ENCODE data around the gene PDK3.

The PDK3 gene

DNA sequence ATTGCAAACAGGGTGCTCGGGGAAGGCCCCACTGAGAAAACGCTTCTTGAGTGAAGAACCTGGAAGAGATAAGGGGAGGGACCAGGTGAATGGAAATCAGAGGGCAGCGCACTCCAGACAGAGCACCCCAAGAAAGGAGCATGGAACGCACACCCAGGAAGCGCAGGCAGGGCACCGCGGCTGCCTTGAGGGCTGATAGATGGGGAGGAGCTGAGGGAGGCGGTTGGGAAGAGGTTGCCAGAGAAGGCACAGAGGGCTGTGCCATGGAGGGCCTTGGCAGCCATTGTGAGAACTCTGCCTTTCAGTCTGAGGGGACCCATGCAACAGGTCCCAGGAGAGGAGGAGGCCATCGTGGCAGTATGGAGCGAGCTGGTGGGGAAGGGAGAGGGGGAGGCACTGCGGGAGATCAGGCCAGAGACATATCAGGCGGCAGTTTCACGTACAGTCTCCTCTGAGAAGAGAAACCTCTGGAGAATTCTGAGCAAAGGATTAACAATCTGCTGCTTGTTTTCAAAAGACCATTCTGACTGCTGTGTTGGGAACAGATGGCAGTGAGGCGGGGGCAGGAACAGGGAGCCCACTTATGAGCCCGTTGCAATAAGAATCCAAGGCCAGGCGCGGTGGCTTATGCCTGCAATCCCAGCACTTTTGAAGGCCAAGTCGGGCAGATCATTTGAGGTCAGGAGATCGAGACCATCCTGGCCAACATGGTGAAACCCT lies 98.4 kb downstream of the PDK3 start:
- no peaks in the 10 kb centered on the region for H3K9me3 ChIP-seq (ENCODE audit: control insufficient read depth, insufficient read depth, low read length)
- H3K27me3 ChIP-seq (ENCODE audit: control insufficient read depth, insufficient read depth, low read length), result no peaks in the 10 kb centered on the region
- no peak overlapping the region for H3K4me3 ChIP-seq (ENCODE audit: low read depth, low read length)
- H3K36me3 ChIP-seq (ENCODE audit: control insufficient read depth, insufficient read depth, low read length), result no peaks in the 10 kb centered on the region
- H3K4me1 ChIP-seq (ENCODE audit: control insufficient read depth, insufficient read depth, low read length), result no peaks in the 10 kb centered on the region
- no peak overlapping the region for H3K9ac ChIP-seq (ENCODE audit: low read depth, low read length)

- no peaks in the 10 kb centered on the region for H3K4me1 ChIP-seq (ENCODE audit: control insufficient read depth, insufficient read depth, low read length)
- H3K27me3 ChIP-seq (ENCODE audit: control insufficient read depth, insufficient read depth, low read length), result no peaks in the 10 kb centered on the region
- H3K9me3 ChIP-seq (ENCODE audit: control insufficient read depth, insufficient read depth, low read length), result no peaks in the 10 kb centered on the region
- no peak overlapping the region for H3K9ac ChIP-seq (ENCODE audit: low read depth, low read length)
- no peaks in the 10 kb centered on the region for H3K36me3 ChIP-seq (ENCODE audit: control insufficient read depth, insufficient read depth, low read length)
- H3K4me3 ChIP-seq (ENCODE audit: low read depth, low read length), result no peak overlapping the region
These were observed 101.2 kb downstream of the PDK3 start for GRCh38 chrX:24566240-24566639.

GRCh38 chrX:24567169-24567568 lies 102.1 kb downstream of the PDK3 start:
- Histone ChIP-seq H3K9me3 (ENCODE audit: control insufficient read depth, insufficient read depth, low read length) (no peaks in the 10 kb centered on the region), H3K4me1 (ENCODE audit: control insufficient read depth, insufficient read depth, low read length) (no peaks in the 10 kb centered on the region), H3K36me3 (ENCODE audit: control insufficient read depth, insufficient read depth, low read length) (no peaks in the 10 kb centered on the region), H3K9ac (ENCODE audit: low read depth, low read length) (no peak overlapping the region), H3K27me3 (ENCODE audit: control insufficient read depth, insufficient read depth, low read length) (no peaks in the 10 kb centered on the region), H3K4me3 (ENCODE audit: low read depth, low read length) (no peak overlapping the region)

DNA sequence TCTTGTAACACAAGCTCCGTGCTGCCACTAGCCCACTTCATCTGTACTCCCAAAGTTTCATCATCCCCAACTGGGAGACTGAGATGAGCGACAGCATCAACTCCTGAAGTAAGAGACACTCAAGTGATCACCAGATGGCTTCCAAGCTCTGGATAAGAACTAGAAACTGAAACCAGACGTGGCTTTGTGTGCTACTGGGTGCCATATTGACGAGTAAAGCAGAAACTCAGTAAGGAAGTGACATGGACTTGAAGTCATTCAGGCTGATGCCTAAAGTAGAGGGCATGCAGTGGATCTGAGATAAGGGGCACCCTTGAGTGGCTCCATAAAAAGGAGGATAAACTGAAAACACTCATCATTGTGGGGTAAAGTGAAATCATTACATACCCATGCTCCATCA lies 109.7 kb downstream of the PDK3 start:
- Histone ChIP-seq H3K36me3 (ENCODE audit: control insufficient read depth, insufficient read depth, low read length) (no peaks in the 10 kb centered on the region), H3K4me3 (ENCODE audit: low read depth, low read length) (no peak overlapping the region)

GRCh38 chrX:24575496-24575895 lies 110.4 kb downstream of the PDK3 start:
- Histone ChIP-seq H3K9ac (ENCODE audit: low read depth, low read length) (no peak overlapping the region), H3K9me3 (ENCODE audit: control insufficient read depth, insufficient read depth, low read length) (no peaks in the 10 kb centered on the region), H3K4me3 (ENCODE audit: low read depth, low read length) (no peak overlapping the region), H3K4me1 (ENCODE audit: control insufficient read depth, insufficient read depth, low read length) (no peaks in the 10 kb centered on the region), H3K27me3 (ENCODE audit: control insufficient read depth, insufficient read depth, low read length) (no peaks in the 10 kb centered on the region), H3K36me3 (ENCODE audit: control insufficient read depth, insufficient read depth, low read length) (no peaks in the 10 kb centered on the region)

More for the DNA sequence above, 109.7 kb downstream of the PDK3 start:
- Histone ChIP-seq H3K4me1 (ENCODE audit: control insufficient read depth, insufficient read depth, low read length) (no peaks in the 10 kb centered on the region), H3K9me3 (ENCODE audit: control insufficient read depth, insufficient read depth, low read length) (no peaks in the 10 kb centered on the region), H3K27me3 (ENCODE audit: control insufficient read depth, insufficient read depth, low read length) (no peaks in the 10 kb centered on the region), H3K9ac (ENCODE audit: low read depth, low read length) (no peak overlapping the region)

GRCh38 chrX:24577091-24577490 lies 112.0 kb downstream of the PDK3 start:
- Histone ChIP-seq H3K4me1 (ENCODE audit: control insufficient read depth, insufficient read depth, low read length) (no peaks in the 10 kb centered on the region), H3K27me3 (ENCODE audit: control insufficient read depth, insufficient read depth, low read length) (no peaks in the 10 kb centered on the region), H3K9ac (ENCODE audit: low read depth, low read length) (no peak overlapping the region), H3K9me3 (ENCODE audit: control insufficient read depth, insufficient read depth, low read length) (no peaks in the 10 kb centered on the region), H3K4me3 (ENCODE audit: low read depth, low read length) (no peak overlapping the region), H3K36me3 (ENCODE audit: control insufficient read depth, insufficient read depth, low read length) (no peaks in the 10 kb centered on the region)
